Activated B cell treated with CpG ODN at 0.5 μM for 24 hours (primary cell): ENCODE results near the gene ZNF618. TPM values are rescaled to one million over a fixed set of nuclear protein-coding genes. Genes with fewer than 3 reads are reported as not detected.

Source experiments
- ATAC-seq: fragments of 200-7000 bp; cut with Tn5 transposase; one replicate; pipeline ENCODE4 v1.10.0; 2021; ENCODE audit warnings: low read depth, mild to moderate bottlenecking, moderate library complexity
- CTCF ChIA-PET: fragments of 350-600 bp; sonication (Branson Sonifier 250); formaldehyde crosslinking; loops from one replicate; lab custom pipeline; 2021; ENCODE audit warnings: antibody characterized with exemption; lab: Charles Lee
- POLR2A ChIA-PET: fragments of 350-600 bp; sonication (Branson Sonifier 250); formaldehyde crosslinking; loops from one replicate; lab custom pipeline; 2021; ENCODE audit warnings: antibody characterized with exemption; lab: Charles Lee
- DNase-seq: peaks from one replicate; pipeline ENCODE4 v3.0.0; 2022
- H3K27ac Mint-ChIP-seq: one replicate; pipeline ENCODE4 v1.8.0; 2020; ENCODE audit warnings: mixed read lengths
- H3K27me3 Mint-ChIP-seq: one replicate; pipeline ENCODE4 v1.8.0; 2021; ENCODE audit warnings: mixed read lengths
- H3K36me3 Mint-ChIP-seq: one replicate; pipeline ENCODE4 v1.8.0; 2021; ENCODE audit warnings: low read depth, mixed read lengths
- H3K4me1 Mint-ChIP-seq: one replicate; pipeline ENCODE4 v1.8.0; 2021; ENCODE audit warnings: mixed read lengths
- H3K4me3 Mint-ChIP-seq: one replicate; pipeline ENCODE4 v1.8.0; 2020; ENCODE audit warnings: mild to moderate bottlenecking, mixed read lengths
- H3K9me3 Mint-ChIP-seq: one replicate; pipeline ENCODE4 v1.8.0; 2020; ENCODE audit warnings: mixed read lengths
- intact Hi-C: fragments of 100-400 bp; cut with micrococcal nuclease; formaldehyde crosslinking; loops from one replicate; pipeline ENCODE4 v1.15.1; 2024
- total RNA-seq: library from RNA; stranded (reverse); gene quantifications from 2 replicates; pipeline ENCODE4 v1.2.3, GENCODE V29; 2022
- TF ChIP-seq, protein P1 (sequence below): fragments of 200-600 bp; IDR thresholded peaks from one replicate; pipeline ENCODE4 v1.8.0; 2022; ENCODE audit warnings: antibody characterized with exemption, mild to moderate bottlenecking

The ZNF618 gene
- total RNA-seq, 1 donor from 2014 or later = 0.67 TPM

GRCh38 chr9:113898596-113898995, 22.5 kb downstream of the ZNF618 start:
- CTCF ChIA-PET = no interaction called here
- no peaks in the 10 kb centered on the region for H3K27me3 Mint-ChIP-seq
- POLR2A ChIA-PET = no interaction called here
- peaks cover 2% of the 10 kb centered on the region for H3K9me3 Mint-ChIP-seq
- H3K4me3 Mint-ChIP-seq = no peak overlapping the region
- intact Hi-C loops = no loop called here
- TF ChIP-seq, protein P1, sequence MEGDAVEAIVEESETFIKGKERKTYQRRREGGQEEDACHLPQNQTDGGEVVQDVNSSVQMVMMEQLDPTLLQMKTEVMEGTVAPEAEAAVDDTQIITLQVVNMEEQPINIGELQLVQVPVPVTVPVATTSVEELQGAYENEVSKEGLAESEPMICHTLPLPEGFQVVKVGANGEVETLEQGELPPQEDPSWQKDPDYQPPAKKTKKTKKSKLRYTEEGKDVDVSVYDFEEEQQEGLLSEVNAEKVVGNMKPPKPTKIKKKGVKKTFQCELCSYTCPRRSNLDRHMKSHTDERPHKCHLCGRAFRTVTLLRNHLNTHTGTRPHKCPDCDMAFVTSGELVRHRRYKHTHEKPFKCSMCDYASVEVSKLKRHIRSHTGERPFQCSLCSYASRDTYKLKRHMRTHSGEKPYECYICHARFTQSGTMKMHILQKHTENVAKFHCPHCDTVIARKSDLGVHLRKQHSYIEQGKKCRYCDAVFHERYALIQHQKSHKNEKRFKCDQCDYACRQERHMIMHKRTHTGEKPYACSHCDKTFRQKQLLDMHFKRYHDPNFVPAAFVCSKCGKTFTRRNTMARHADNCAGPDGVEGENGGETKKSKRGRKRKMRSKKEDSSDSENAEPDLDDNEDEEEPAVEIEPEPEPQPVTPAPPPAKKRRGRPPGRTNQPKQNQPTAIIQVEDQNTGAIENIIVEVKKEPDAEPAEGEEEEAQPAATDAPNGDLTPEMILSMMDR = no peak
- ATAC-seq (no peak), DNase-seq (no peak)
- H3K27ac Mint-ChIP-seq = no peak overlapping the region
- no peaks in the 10 kb centered on the region for H3K36me3 Mint-ChIP-seq
- H3K4me1 Mint-ChIP-seq = peaks cover 12% of the 10 kb centered on the region

GRCh38 chr9:113899205-113899604, 23.1 kb downstream of the ZNF618 start:
- POLR2A ChIA-PET = no interaction called here
- ATAC-seq (no peak), DNase-seq (no peak)
- TF ChIP-seq, protein P1 = no peak
- peaks cover 8% of the 10 kb centered on the region for H3K9me3 Mint-ChIP-seq
- H3K4me1 Mint-ChIP-seq = peaks cover 12% of the 10 kb centered on the region
- no peak overlapping the region for H3K27ac Mint-ChIP-seq
- intact Hi-C loops = no loop called here
- H3K27me3 Mint-ChIP-seq = no peaks in the 10 kb centered on the region
- H3K4me3 Mint-ChIP-seq = no peak overlapping the region
- no peaks in the 10 kb centered on the region for H3K36me3 Mint-ChIP-seq
- CTCF ChIA-PET = no interaction called here

DNA sequence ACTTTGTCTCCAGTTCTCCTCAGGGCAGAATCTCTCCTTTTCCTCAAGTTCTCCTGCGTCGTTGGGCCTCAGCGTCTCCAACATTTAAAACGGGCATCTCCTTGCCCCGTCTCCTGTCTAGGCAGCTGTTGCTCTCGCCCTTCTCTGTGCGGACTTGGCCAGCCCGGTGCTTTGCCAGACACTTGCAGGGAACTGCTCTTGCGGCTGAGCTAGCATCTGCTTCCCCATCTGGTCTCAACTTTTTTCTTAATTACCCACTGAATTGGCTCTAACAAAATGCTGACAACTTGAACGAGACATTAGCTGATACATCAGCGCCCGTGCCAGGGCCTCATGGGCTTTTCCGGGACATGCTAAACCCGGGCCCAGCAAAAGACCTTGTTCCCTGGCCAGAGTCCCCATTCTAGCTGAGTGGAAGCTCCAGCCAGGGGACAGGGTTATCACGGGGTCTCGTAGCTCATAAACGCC, 25.1 kb downstream of the ZNF618 start:
- ChIA-PET POLR2A (no interaction called here), CTCF (no interaction called here)
- Mint-ChIP-seq H3K27me3 (peaks cover 2% of the 10 kb centered on the region), H3K4me1 (peaks cover 12% of the 10 kb centered on the region), H3K4me3 (no peak overlapping the region), H3K27ac (no peak overlapping the region), H3K9me3 (peaks cover 11% of the 10 kb centered on the region), H3K36me3 (no peaks in the 10 kb centered on the region)
- no peak for DNase-seq
- TF ChIP-seq, protein P1 = no peak
- intact Hi-C loops = no loop called here
- ATAC-seq = no peak

DNA sequence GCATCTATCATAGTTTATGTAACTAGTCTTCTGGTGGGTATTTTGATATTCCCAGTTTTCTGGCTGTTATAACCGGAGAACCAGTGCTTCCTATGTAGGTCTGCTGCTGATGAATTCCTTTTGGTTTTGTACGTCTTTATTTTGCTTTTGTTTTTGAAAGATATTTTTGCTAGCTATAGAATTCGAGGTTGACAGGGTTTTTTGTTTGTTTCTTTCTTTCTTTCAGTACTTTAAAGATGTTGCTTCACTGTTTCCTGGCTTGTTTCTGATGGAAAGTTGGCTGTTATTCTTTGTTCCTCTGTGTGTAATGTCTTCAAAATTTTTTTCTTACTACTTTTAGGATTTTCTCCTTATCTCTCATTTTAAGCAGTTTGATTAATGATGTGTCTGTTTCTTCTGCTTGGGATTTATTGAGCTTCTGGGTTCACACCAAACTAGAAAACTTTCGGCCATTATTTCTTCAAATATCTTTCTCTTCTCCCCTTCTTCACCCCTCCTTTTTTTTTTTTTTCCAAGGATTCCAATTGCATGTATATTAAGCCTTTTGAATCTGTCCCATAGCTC, 27.5 kb downstream of the ZNF618 start:
- intact Hi-C loops = loop anchor here (2.0 kb wide), 1 partner anchor 23 kb away; no protein-coding TSS in a partner anchor
- Mint-ChIP-seq H3K27ac (no peak overlapping the region), H3K36me3 (no peaks in the 10 kb centered on the region), H3K9me3 (peaks cover 11% of the 10 kb centered on the region), H3K4me1 (no peaks in the 10 kb centered on the region), H3K4me3 (no peak overlapping the region), H3K27me3 (peaks cover 2% of the 10 kb centered on the region)
- TF ChIP-seq, protein P1 = no peak
- no peak for ATAC-seq
- POLR2A ChIA-PET = no interaction called here
- CTCF ChIA-PET = no interaction called here
- DNase-seq = no peak

DNA sequence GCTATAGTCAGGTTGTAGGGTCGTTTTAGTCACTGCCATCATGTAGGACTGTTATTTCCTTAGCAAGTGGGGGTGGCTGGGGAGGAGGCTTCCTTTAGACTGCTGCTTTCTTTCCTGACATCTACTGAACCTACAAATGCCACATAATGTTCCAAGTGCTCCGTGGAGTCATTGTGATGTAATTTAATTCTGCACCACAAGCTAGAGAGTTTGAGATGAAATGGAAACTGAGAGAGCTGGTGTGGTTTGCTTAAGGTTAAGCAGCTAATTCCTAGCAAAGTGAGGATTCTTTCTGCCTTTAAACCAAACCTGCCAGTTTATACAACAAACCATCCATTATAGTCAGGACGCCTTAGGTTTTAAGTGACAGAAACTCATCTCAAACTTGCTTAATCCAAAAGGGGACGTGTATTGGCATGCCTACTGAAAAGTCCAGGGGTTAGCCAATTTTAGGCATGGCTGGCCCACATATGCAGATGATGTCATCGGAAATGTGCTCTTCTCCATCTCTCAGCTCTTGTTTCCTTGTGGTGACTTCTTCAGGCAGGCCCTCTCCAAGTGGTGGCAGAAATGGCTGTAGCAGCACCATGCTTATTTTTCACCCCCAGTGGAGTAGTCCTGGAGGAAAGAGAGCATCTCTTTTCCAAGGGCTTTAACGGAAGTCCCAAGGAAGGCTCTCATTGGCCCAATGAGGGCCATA, 30.5 kb downstream of the ZNF618 start:
- CTCF ChIA-PET = no interaction called here
- H3K4me1 Mint-ChIP-seq = no peaks in the 10 kb centered on the region
- intact Hi-C loops = no loop called here
- H3K27ac Mint-ChIP-seq = no peak overlapping the region
- TF ChIP-seq, protein P1 = no peak
- ATAC-seq = no peak
- peaks cover 6% of the 10 kb centered on the region for H3K27me3 Mint-ChIP-seq
- no peaks in the 10 kb centered on the region for H3K36me3 Mint-ChIP-seq
- no peak for DNase-seq
- POLR2A ChIA-PET = no interaction called here
- no peak overlapping the region for H3K4me3 Mint-ChIP-seq
- peaks cover 11% of the 10 kb centered on the region for H3K9me3 Mint-ChIP-seq
